ENCODE measurements around the gene RIC1.

The RIC1 gene

GRCh38 chr9:5614985-5615384 lies 13.9 kb upstream of the RIC1 start:
- TF ChIP-seq FOXA1 (IDR thresholded peaks at IDR 0.05), result no peak
- TF ChIP-seq SUZ12 (IDR thresholded peaks at IDR 0.05), result no peak
- no peak for TF ChIP-seq ELF4 (IDR thresholded peaks at IDR 0.05)
- TF ChIP-seq SP1 (IDR thresholded peaks at IDR 0.05), result no peak
- TF ChIP-seq ZNF384 (IDR thresholded peaks at IDR 0.05), result no peak
- no peak for TF ChIP-seq FOXK2 (IDR thresholded peaks at IDR 0.05)
- TF ChIP-seq LEF1 (IDR thresholded peaks at IDR 0.05; ENCODE audit: borderline replicate concordance), result no peak
- TF ChIP-seq TARDBP (IDR thresholded peaks at IDR 0.05), result no peak
- TF ChIP-seq FOXM1 (IDR thresholded peaks at IDR 0.05; ENCODE audit: borderline replicate concordance), result no peak
- CTCF ChIA-PET, result no interaction called here
- POLR2A ChIA-PET, result no interaction called here
- DNase-seq (ENCODE audit: extremely low spot score), result no peak

- DNase-seq (ENCODE audit: extremely low spot score), result no peak
- ChIA-PET POLR2A (no interaction called here), CTCF (no interaction called here)
- TF ChIP-seq L3MBTL2 (conservative IDR thresholded peaks at IDR 0.05), result no peak
- no peak for TF ChIP-seq HDGF (IDR thresholded peaks at IDR 0.05; ENCODE audit: borderline replicate concordance)
- TF ChIP-seq LEF1 (IDR thresholded peaks at IDR 0.05; ENCODE audit: borderline replicate concordance), result no peak
Observed at GRCh38 chr9:5617749-5618148, 11.2 kb upstream of the RIC1 start.

GRCh38 chr9:5620494-5620893 lies 8.4 kb upstream of the RIC1 start:
- no peak for DNase-seq (ENCODE audit: extremely low spot score)
- POLR2A ChIA-PET, result no interaction called here
- TF ChIP-seq HDGF (IDR thresholded peaks at IDR 0.05; ENCODE audit: borderline replicate concordance) (no peak), TARDBP (IDR thresholded peaks at IDR 0.05) (no peak), CTBP1 (IDR thresholded peaks at IDR 0.05; ENCODE audit: borderline replicate concordance) (no peak), NFRKB (IDR thresholded peaks at IDR 0.05) (no peak), LEF1 (IDR thresholded peaks at IDR 0.05; ENCODE audit: borderline replicate concordance) (no peak), ZNF384 (IDR thresholded peaks at IDR 0.05) (no peak), L3MBTL2 (conservative IDR thresholded peaks at IDR 0.05) (no peak), ELF4 (IDR thresholded peaks at IDR 0.05) (no peak), ARNT (IDR thresholded peaks at IDR 0.05) (no peak), FOXK2 (IDR thresholded peaks at IDR 0.05) (no peak), BHLHE40 (IDR thresholded peaks at IDR 0.05; ENCODE audit: borderline replicate concordance) (no peak), FOXM1 (IDR thresholded peaks at IDR 0.05; ENCODE audit: borderline replicate concordance) (no peak), FOXA1 (IDR thresholded peaks at IDR 0.05) (no peak), SUZ12 (IDR thresholded peaks at IDR 0.05) (no peak), PKNOX1 (IDR thresholded peaks at IDR 0.05) (no peak), SP1 (IDR thresholded peaks at IDR 0.05) (no peak)
- CTCF ChIA-PET, result no interaction called here

GRCh38 chr9:5621327-5621726 lies 7.6 kb upstream of the RIC1 start:
- no peak for DNase-seq (ENCODE audit: extremely low spot score)
- CTCF ChIA-PET, result interaction anchor here (0.6 kb wide), 1 partner anchor 1050 kb away, joined by 7 read pairs; no protein-coding TSS in a partner anchor
- TF ChIP-seq LEF1 (IDR thresholded peaks at IDR 0.05; ENCODE audit: borderline replicate concordance) (no peak), SUZ12 (IDR thresholded peaks at IDR 0.05) (no peak), HDGF (IDR thresholded peaks at IDR 0.05; ENCODE audit: borderline replicate concordance) (no peak), FOXK2 (IDR thresholded peaks at IDR 0.05) (no peak), BHLHE40 (IDR thresholded peaks at IDR 0.05; ENCODE audit: borderline replicate concordance) (no peak), ARNT (IDR thresholded peaks at IDR 0.05) (no peak)
- POLR2A ChIA-PET, result no interaction called here

GRCh38 chr9:5622016-5622415 lies 6.9 kb upstream of the RIC1 start:
- ChIA-PET CTCF (no interaction called here), POLR2A (no interaction called here)
- DNase-seq (ENCODE audit: extremely low spot score), result no peak
- no peak for TF ChIP-seq TARDBP (IDR thresholded peaks at IDR 0.05)
- TF ChIP-seq CTBP1 (IDR thresholded peaks at IDR 0.05; ENCODE audit: borderline replicate concordance), result no peak
- TF ChIP-seq SUZ12 (IDR thresholded peaks at IDR 0.05), result no peak
- TF ChIP-seq NFRKB (IDR thresholded peaks at IDR 0.05), result no peak
- TF ChIP-seq ELF4 (IDR thresholded peaks at IDR 0.05), result no peak
- TF ChIP-seq FOXA1 (IDR thresholded peaks at IDR 0.05), result no peak
- no peak for TF ChIP-seq ARNT (IDR thresholded peaks at IDR 0.05)
- TF ChIP-seq ZNF384 (IDR thresholded peaks at IDR 0.05), result no peak
- no peak for TF ChIP-seq L3MBTL2 (conservative IDR thresholded peaks at IDR 0.05)
- TF ChIP-seq FOXM1 (IDR thresholded peaks at IDR 0.05; ENCODE audit: borderline replicate concordance), result no peak
- no peak for TF ChIP-seq SP1 (IDR thresholded peaks at IDR 0.05)
- TF ChIP-seq BHLHE40 (IDR thresholded peaks at IDR 0.05; ENCODE audit: borderline replicate concordance), result no peak
- TF ChIP-seq PKNOX1 (IDR thresholded peaks at IDR 0.05), result no peak

- no peak for DNase-seq (ENCODE audit: extremely low spot score)
- ChIA-PET CTCF (no interaction called here), POLR2A (no interaction called here)
- TF ChIP-seq HDGF (IDR thresholded peaks at IDR 0.05; ENCODE audit: borderline replicate concordance) (no peak), SP1 (IDR thresholded peaks at IDR 0.05) (no peak), NFRKB (IDR thresholded peaks at IDR 0.05) (no peak), CTBP1 (IDR thresholded peaks at IDR 0.05; ENCODE audit: borderline replicate concordance) (no peak), ARNT (IDR thresholded peaks at IDR 0.05) (no peak), BHLHE40 (IDR thresholded peaks at IDR 0.05; ENCODE audit: borderline replicate concordance) (no peak), TARDBP (IDR thresholded peaks at IDR 0.05) (no peak)
Observed at GRCh38 chr9:5624655-5625054, 4.3 kb upstream of the RIC1 start.

- POLR2A ChIA-PET, result no interaction called here
- no peak for DNase-seq (ENCODE audit: extremely low spot score)
- TF ChIP-seq HDGF (IDR thresholded peaks at IDR 0.05; ENCODE audit: borderline replicate concordance) (no peak), LEF1 (IDR thresholded peaks at IDR 0.05; ENCODE audit: borderline replicate concordance) (no peak), FOXM1 (IDR thresholded peaks at IDR 0.05; ENCODE audit: borderline replicate concordance) (no peak), FOXK2 (IDR thresholded peaks at IDR 0.05) (no peak), ZNF384 (IDR thresholded peaks at IDR 0.05) (no peak), BHLHE40 (IDR thresholded peaks at IDR 0.05; ENCODE audit: borderline replicate concordance) (no peak), ARNT (IDR thresholded peaks at IDR 0.05) (no peak), ELF4 (IDR thresholded peaks at IDR 0.05) (no peak), TARDBP (IDR thresholded peaks at IDR 0.05) (no peak), NFRKB (IDR thresholded peaks at IDR 0.05) (no peak), SUZ12 (IDR thresholded peaks at IDR 0.05) (no peak), L3MBTL2 (conservative IDR thresholded peaks at IDR 0.05) (no peak), CTBP1 (IDR thresholded peaks at IDR 0.05; ENCODE audit: borderline replicate concordance) (no peak), SP1 (IDR thresholded peaks at IDR 0.05) (no peak), PKNOX1 (IDR thresholded peaks at IDR 0.05) (no peak)
- CTCF ChIA-PET, result no interaction called here
Observed at GRCh38 chr9:5626727-5627634, 1.9 kb upstream of the RIC1 start.

Data from HEK293T (cell line).